Stimulated activated CD4-positive, alpha-beta T cell treated with anti-CD3 and anti-CD28 coated beads, TNF-alpha, amount 100 ng/mL, for 48 hours (primary cell): ENCODE results near the gene C11orf87.

ENCODE experiments used
- DNase-seq, 3 donors: peaks; one replicate each; pipeline ENCODE4 v3.0.0-alpha.2; 2020; ENCODE audit warnings: low read depth in 3 of 3

The C11orf87 gene

GRCh38 chr11:109439684-109440083 is 17.7 kb downstream of the C11orf87 start:
- no peak for DNase-seq

GRCh38 chr11:109443052-109443451 is 21.1 kb downstream of the C11orf87 start:
- no peak for DNase-seq

- DNase-seq, result no peak
Measured at GRCh38 chr11:109454857-109455256, 32.9 kb downstream of the C11orf87 start.
